GM18498 (cell line): Measurements from ENCODE around the gene ATRN.

Experiments
- ATAC-seq: cut with Tn5 transposase; IDR thresholded peaks from one replicate; pipeline ENCODE4 v1.9.1; 2021; ENCODE audit warnings: mild to moderate bottlenecking, moderate library complexity; ENCODE audit not compliant: unreplicated experiment

Gene ATRN

DNA sequence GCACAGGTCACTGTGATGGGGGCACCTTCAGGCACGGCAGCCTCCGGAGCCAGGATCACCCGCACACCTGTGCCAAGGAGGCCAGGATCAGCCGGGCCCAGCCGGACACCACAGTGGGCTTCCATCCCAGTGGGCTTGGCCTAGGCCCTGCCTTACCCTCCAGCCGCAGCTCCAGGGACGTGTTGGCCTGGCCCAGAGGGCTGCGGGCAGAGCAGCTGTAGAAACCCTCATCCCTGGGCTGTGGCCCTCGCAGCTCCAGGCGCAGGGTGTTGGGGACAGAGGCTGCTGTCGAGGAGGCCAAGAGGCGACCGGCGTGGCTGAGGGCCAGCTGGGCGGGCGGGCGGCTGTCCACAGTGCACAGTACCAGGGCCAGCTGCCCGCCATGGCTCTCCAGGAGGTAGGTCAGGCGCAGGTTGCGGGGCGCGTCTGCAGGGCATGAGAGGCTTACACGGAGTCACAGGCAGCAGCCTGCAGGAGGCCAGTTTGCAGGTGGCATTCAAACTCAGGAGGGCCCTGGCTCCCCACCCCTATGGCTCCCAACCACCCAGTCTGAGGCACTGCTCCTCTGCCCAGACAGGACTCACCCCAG, 222.0 kb downstream of the ATRN start:
- ATAC-seq = no peak

DNA sequence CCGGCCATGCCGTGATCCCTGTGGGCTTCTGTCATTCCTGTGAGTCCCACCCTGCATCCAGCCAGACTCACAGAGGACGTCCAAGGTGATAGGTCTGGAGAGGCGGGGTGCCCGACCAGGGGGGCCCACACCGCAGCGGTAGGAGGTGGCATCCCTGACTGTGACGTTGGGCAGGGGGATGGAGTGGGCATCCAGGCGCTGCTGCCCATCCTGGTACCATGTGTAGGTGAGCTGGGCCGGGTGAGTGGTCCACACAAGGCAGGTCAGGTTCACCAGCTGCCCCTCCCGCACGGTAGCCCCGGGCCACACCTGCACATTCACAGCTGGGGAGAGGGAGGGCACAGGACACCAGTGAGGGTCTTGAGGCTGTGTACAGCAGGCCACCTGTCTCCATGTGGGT, 222.6 kb downstream of the ATRN start:
- no peak for ATAC-seq

DNA sequence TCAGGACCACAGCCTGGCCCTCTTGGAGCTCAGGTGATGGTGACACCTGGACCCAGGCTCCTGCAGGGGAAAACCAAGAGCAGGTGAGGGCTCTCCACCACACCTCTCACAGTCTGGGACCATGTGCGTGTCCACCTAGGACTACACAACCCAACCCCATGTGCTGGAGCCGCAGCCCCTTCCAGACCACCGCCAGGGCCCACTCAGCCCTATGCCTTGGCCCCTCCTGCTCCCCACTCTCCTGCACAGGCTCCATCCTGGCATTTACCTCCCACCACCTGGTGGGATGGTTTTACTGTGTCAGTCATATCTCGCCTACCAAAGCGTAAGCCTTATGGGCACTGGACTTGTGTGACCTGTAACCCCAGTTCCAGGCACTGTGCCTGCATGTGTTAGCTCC, 224.0 kb downstream of the ATRN start:
- no peak for ATAC-seq

DNA sequence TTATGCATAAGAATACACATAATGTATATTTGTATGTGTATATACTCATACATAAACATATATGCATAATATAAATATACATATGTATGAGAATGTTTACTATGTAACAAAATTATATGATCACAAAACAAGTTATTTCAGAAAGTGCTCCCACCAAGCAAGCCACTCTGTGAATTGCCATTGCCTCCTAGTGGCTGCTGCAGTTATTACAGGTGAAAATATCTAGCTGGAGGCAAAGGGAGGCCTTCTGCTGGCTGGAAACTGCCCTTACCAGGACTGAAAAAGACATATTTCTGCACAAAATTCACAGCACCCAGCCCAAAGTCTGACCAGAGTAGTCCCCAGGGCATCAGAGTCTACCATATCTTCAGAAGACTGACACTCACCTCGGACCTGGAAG, 225.4 kb downstream of the ATRN start:
- no peak for ATAC-seq

DNA sequence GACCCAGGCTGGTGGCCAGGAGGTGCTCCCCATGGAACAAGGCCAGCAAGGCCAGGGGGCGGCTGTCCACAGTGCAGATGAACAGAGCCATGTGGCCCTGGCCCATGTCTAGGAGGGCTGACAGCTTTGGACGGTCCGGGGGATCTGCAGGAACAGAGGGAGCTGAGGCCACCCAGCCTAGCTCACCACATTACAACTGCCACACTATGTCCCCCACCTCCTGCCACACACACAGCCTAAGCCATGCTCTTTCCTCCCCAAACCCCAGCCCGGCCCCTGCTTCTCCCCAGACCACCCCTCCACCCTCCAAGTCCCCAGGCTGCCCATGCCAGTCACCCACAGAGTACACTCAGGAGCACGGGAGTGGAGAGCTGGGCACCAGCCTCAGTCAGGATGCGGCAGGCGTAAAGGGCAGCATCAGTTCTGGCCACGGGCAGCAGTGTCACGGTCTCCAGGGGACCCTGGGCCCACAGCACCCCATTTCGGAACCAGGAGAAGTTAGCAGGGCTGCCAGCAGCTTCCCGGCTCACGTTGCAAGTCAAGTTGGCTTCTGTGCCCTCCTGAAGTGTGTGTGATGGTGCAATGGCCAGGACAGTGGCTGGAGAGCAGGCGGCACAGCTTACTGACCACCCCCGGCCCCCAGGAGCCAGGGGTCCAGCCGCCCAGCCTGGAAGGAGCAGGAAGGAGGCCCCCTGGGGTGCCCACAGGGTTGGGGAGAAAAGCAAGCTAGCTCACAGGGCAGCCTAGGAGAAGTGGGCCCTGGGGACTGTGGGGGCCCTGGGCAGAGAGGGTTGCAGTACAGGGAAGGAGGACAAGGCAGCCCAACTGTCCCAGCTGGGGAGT, 226.1 kb downstream of the ATRN start:
- no peak for ATAC-seq

DNA sequence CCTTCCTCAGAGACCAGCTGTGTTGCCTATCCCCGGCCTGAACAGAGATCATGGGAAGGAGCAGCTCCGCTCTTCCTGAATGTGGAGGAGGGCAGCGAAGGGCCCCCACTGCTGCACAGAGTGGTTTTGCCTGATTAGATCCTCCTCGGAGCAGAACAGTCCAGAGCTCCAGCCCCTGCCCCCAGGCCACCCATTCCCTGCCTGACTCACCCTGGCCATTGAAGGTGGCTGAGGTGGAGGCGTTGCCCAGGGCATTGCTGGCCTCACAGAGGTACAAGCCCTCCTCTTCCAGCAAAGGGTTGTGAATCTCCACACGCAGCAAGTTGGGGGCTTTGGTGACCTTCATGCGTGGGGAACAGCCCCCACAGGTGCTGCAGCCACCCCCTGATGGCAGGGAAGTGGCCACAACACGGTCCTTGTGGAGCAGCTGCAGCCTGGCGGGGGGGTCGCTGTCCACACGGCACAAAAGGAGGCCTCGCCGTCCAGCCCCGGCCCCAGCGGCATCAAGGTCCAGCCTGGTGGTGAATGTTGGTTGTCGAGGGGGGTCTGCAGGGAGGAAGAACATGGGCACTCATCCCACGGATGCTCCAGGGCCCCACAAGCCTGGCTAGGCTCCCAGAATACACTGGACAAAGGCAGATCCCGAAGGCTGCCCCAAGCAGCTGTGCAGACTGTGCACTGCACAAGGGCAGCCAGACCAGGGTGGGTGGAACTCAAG, 226.9 kb downstream of the ATRN start:
- no peak for ATAC-seq

DNA sequence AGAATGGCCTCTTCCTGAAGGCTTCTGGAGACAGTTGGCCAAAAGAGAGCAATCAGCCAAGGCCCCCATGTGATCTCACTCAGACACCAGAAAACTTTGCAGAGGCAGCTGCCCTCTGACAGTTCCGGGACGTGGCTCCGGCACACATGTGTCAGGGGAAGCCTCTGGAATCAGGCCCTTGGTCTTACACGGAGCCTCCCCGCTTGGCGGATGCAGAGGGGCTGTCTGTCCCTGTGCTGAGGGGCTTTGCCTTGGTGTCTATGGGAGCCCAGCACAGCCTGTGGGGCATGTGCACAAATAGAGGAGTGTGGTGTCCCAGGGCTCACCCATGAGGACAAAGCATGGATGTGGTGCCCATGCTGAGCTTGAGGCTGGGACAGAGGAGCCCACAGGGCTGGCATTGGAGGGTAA, 227.8 kb downstream of the ATRN start:
- no peak for ATAC-seq

DNA sequence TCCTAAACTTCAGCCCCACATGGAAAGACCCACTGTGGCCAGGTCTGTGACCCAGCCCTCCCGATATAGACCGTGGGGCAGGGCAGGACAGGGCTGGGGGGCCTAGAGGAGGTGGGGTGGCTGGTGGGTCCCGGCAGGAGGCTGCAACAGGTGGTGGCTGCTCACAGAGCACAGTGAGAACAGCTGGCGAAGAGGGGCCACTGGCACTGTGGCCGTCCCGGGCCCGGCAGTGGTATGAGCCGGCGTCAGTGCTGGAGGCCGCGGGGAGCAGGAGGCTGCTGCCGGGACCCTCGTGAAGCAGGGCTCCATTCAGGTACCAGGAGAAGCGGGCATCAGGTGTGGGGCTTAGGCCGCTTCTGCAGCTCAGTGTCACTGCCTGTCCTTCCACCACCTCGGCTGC, 228.2 kb downstream of the ATRN start:
- no peak for ATAC-seq
